ENCODE results near the gene ICAM3.

GRCh38 chr19:10384580-10384979 lies 45.2 kb upstream of the ICAM3 start:
- TF ChIP-seq EZH2 (IDR thresholded peaks at IDR 0.05; ENCODE audit: borderline replicate concordance, low read depth, low read length, severe bottlenecking) = no peak
- peak; percentile 4 for TF ChIP-seq CTCF (IDR thresholded peaks at IDR 0.05; ENCODE audit: borderline replicate concordance, extremely low read depth, low read length, poor library complexity, severe bottlenecking)

Data from DND-41 (cell line).